Keratinocyte (primary cell): ENCODE results near the gene PRRC1. TPM values are rescaled to one million over a fixed set of nuclear protein-coding genes. Genes with fewer than 3 reads are reported as not detected.

ENCODE experiments used
- DNase-seq: peaks from one replicate; pipeline ENCODE4 v3.0.0-alpha.2; 2011; ENCODE audit warnings: low read depth, missing footprints, low spot score
- FAIRE-seq: peaks from 2 replicates; lab custom pipeline; 2011; peaks lifted over from hg19 to GRCh38; lab: Jason Lieb, UNC
- H2AFZ ChIP-seq: 2 replicates; pipeline ENCODE4 v1.6.0; 2012; ENCODE audit warnings: low read length, control low read depth, inconsistent platforms; ENCODE audit not compliant: control insufficient read depth
- H3K27ac ChIP-seq: 2 replicates; pipeline ENCODE4 v1.5.1; 2011; ENCODE audit warnings: low read length; ENCODE audit not compliant: control insufficient read depth, insufficient read depth
- H3K27me3 ChIP-seq: 3 replicates; pipeline ENCODE4 v1.6.0; 2011; ENCODE audit warnings: low read length; ENCODE audit not compliant: control insufficient read depth, insufficient read depth; ENCODE audit errors: extremely low read depth
- H3K36me3 ChIP-seq, 2 experiments: 2 replicates in 1 of 2; 3 replicates in 1 of 2; pipeline ENCODE4 v1.5.1; 2011; ENCODE audit warnings: low read length in 2 of 2, mild to moderate bottlenecking in 1 of 2; ENCODE audit not compliant: control insufficient read depth in 2 of 2, insufficient read depth in 2 of 2; ENCODE audit errors: extremely low read depth in 1 of 2
- H3K4me1 ChIP-seq: 3 replicates; pipeline ENCODE4 v1.5.1; 2011; ENCODE audit warnings: low read length; ENCODE audit not compliant: control insufficient read depth, insufficient read depth; ENCODE audit errors: extremely low read depth
- H3K4me2 ChIP-seq: 3 replicates; pipeline ENCODE4 v1.6.0; 2011; ENCODE audit warnings: low read depth, low read length; ENCODE audit not compliant: control insufficient read depth, insufficient read depth; ENCODE audit errors: extremely low read depth
- H3K4me3 ChIP-seq, 3 experiments: fragments of 200-600 bp in 1 of 3; sonication (generic) in 1 of 3; 2 replicates in 2 of 3; 3 replicates in 1 of 3; pipeline ENCODE4 v1.5.1; 2011 to 2016; ENCODE audit warnings: low read length in 3 of 3, mild to moderate bottlenecking in 3 of 3, control low read depth in 2 of 3, inconsistent platforms in 1 of 3, low read depth in 1 of 3, mixed read lengths in 1 of 3, mixed run types in 1 of 3, moderate library complexity in 1 of 3; ENCODE audit not compliant: control insufficient read depth in 2 of 3, insufficient read depth in 2 of 3; ENCODE audit errors: extremely low read depth in 1 of 3
- H3K79me2 ChIP-seq: 2 replicates; pipeline ENCODE4 v1.6.0; 2012; ENCODE audit warnings: low read length; ENCODE audit not compliant: control insufficient read depth, insufficient read depth
- H3K9ac ChIP-seq: 3 replicates; pipeline ENCODE4 v1.6.0; 2011; ENCODE audit warnings: low read length; ENCODE audit not compliant: control insufficient read depth, insufficient read depth; ENCODE audit errors: extremely low read depth
- H3K9me1 ChIP-seq: 3 replicates; pipeline ENCODE4 v1.6.0; 2011; ENCODE audit warnings: low read length; ENCODE audit not compliant: control insufficient read depth, insufficient read depth; ENCODE audit errors: extremely low read depth
- H3K9me3 ChIP-seq: 2 replicates; pipeline ENCODE4 v1.5.1; 2012; ENCODE audit warnings: low read depth, low read length; ENCODE audit not compliant: control insufficient read depth
- H4K20me1 ChIP-seq: 3 replicates; pipeline ENCODE4 v1.6.0; 2011; ENCODE audit warnings: low read length; ENCODE audit not compliant: control insufficient read depth, insufficient read depth; ENCODE audit errors: extremely low read depth
- EZH2 ChIP-seq: IDR thresholded peaks from one replicate; pipeline ENCODE4 v1.6.1; 2012; ENCODE audit warnings: inconsistent platforms, mild to moderate bottlenecking, low read length, moderate library complexity
- dilution Hi-C: fragments of 300-500 bp; cut with MboI; formaldehyde crosslinking; loops from one replicate; pipeline ENCODE4 v1.7.0; 2020; ENCODE audit warnings: low sequenced_read_pairs; ENCODE audit not compliant: extremely low pct_ligation_motif_present
- polyA plus RNA-seq, 5 experiments: library from polyadenylated mRNA; depleted of rRNA in 3 of 5; stranded (reverse) in 3 of 5; stranded (forward) in 1 of 5; unstranded in 1 of 5; fragments of >200 nt; gene quantifications; 1 replicate in 1 of 5; 2 replicates in 3 of 5; 3 replicates in 1 of 5; pipeline versions ENCODE4 v1.2.1 to v1.2.3, GENCODE V29; 2011 to 2012; ENCODE audit warnings: missing spikeins in 2 of 5, low read depth in 1 of 5, low replicate concordance in 1 of 5
- TF ChIP-seq, protein P1 (sequence below), 3 experiments: IDR thresholded peaks in 1 of 3; conservative IDR thresholded peaks in 1 of 3; optimal IDR thresholded peaks in 1 of 3; 2 replicates in 2 of 3; 3 replicates in 1 of 3; pipeline versions ENCODE3 to v1.5.1; 2011; ENCODE audit warnings: low read length in 3 of 3, mild to moderate bottlenecking in 3 of 3, moderate library complexity in 2 of 3, control low read depth in 1 of 3, inconsistent platforms in 1 of 3; ENCODE audit not compliant: insufficient read depth in 2 of 3; ENCODE audit errors: extremely low read depth in 1 of 3

The PRRC1 gene
- polyA plus RNA-seq, 1 donor (not counting 4 experiments of a cell fraction or from before 2014, with no cell fraction given), result 48.6 TPM

DNA sequence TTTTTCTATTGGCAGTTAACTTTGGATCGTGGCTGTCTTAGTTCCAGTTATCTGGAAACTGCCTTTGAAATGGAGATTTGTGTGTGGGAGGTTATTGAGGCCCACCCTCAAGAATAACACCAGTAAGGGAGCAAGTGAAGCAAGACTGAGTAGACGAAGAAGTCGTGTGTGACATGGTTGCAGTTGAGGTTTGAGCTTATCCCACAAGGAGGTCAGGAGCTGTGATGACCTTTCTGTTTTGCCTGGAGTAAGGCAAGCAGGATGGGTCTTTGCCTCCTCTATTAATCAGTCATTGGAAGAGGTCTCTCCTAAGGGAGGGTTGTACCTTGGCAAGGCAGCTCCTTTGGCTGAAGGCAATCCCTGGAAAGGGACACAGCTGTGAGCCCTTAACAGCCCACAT lies 81.9 kb downstream of the PRRC1 start:
- Histone ChIP-seq H3K4me2 (no peak overlapping the region), H3K9ac (no peak overlapping the region), H3K9me1 (no peaks in the 10 kb centered on the region), H3K27me3 (no peaks in the 10 kb centered on the region), H3K4me3 (no peak overlapping the region), H4K20me1 (no peaks in the 10 kb centered on the region), H2AFZ (no peak overlapping the region), H3K4me1 (no peaks in the 10 kb centered on the region), H3K79me2 (no peaks in the 10 kb centered on the region), H3K36me3 (no peaks in the 10 kb centered on the region), H3K9me3 (no peaks in the 10 kb centered on the region), H3K27ac (no peak overlapping the region)
- TF ChIP-seq EZH2, result no peak
- TF ChIP-seq, protein P1, sequence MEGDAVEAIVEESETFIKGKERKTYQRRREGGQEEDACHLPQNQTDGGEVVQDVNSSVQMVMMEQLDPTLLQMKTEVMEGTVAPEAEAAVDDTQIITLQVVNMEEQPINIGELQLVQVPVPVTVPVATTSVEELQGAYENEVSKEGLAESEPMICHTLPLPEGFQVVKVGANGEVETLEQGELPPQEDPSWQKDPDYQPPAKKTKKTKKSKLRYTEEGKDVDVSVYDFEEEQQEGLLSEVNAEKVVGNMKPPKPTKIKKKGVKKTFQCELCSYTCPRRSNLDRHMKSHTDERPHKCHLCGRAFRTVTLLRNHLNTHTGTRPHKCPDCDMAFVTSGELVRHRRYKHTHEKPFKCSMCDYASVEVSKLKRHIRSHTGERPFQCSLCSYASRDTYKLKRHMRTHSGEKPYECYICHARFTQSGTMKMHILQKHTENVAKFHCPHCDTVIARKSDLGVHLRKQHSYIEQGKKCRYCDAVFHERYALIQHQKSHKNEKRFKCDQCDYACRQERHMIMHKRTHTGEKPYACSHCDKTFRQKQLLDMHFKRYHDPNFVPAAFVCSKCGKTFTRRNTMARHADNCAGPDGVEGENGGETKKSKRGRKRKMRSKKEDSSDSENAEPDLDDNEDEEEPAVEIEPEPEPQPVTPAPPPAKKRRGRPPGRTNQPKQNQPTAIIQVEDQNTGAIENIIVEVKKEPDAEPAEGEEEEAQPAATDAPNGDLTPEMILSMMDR (optimal IDR thresholded peaks at IDR 0.05 in 1 of 3, IDR thresholded peaks at IDR 0.05 in 1 of 3, conservative IDR thresholded peaks at IDR 0.05 in 1 of 3; ENCODE audit: extremely low read depth in 1 of 3, insufficient read depth in 2 of 3, low read length in 3 of 3), result no peak
- FAIRE-seq, result no peak
- no peak for DNase-seq
- dilution Hi-C loops, result no loop called here

DNA sequence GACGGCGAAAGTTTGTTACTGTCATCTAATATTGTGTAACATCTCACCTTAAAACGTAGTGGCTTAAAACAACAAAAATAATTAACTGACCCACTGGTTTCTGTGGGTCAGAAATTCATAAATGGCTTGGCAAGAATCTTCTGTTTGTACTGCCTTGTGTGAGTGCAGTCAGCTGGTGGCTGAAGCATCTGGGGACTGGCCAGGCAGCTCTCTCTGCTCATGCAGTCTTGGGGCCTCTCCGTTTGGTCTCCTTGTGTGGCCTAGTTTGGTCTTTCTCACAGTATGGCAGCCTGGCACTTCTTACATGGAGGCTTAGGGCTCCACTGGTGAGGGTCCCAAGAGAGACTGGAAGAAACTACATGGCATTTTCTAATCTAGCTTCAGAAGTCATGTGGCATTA lies 82.4 kb downstream of the PRRC1 start:
- no peak for FAIRE-seq
- no peak overlapping the region for H3K27ac ChIP-seq
- H3K4me3 ChIP-seq, result no peak overlapping the region
- TF ChIP-seq, protein P1 (optimal IDR thresholded peaks at IDR 0.05 in 1 of 3, IDR thresholded peaks at IDR 0.05 in 1 of 3, conservative IDR thresholded peaks at IDR 0.05 in 1 of 3; ENCODE audit: extremely low read depth in 1 of 3, insufficient read depth in 2 of 3, low read length in 3 of 3), result no peak
- TF ChIP-seq EZH2, result no peak
- H3K4me2 ChIP-seq, result no peak overlapping the region
- no peak overlapping the region for H2AFZ ChIP-seq
- H3K4me1 ChIP-seq, result no peaks in the 10 kb centered on the region
- dilution Hi-C loops, result no loop called here
- H3K9me3 ChIP-seq, result no peaks in the 10 kb centered on the region
- no peaks in the 10 kb centered on the region for H4K20me1 ChIP-seq
- no peaks in the 10 kb centered on the region for H3K36me3 ChIP-seq
- DNase-seq, result no peak
- no peaks in the 10 kb centered on the region for H3K79me2 ChIP-seq
- no peak overlapping the region for H3K9ac ChIP-seq
- no peaks in the 10 kb centered on the region for H3K27me3 ChIP-seq
- H3K9me1 ChIP-seq, result no peaks in the 10 kb centered on the region
